Stimulated activated naive CD8-positive, alpha-beta T cell treated with anti-CD3 and anti-CD28 coated beads, Interleukin-15, amount 100 ng/mL, for 72 hours (primary cell): ENCODE data around the gene PARP16.

Experiments used
- ATAC-seq: fragments of 150-1000 bp; cut with Tn5 transposase; 2 replicates; pipeline ENCODE4 v1.10.0; 2021; ENCODE audit warnings: mild to moderate bottlenecking, moderate library complexity
- DNase-seq, 2 donors: peaks; one replicate each; pipeline ENCODE4 v3.0.0; 2021 to 2022
- H3K27ac Mint-ChIP-seq, 2 donors: one replicate each; pipeline ENCODE4 v1.8.0; 2022; ENCODE audit warnings: mild to moderate bottlenecking in 2 of 2, mixed read lengths in 2 of 2, moderate library complexity in 2 of 2
- H3K27me3 Mint-ChIP-seq: one replicate; pipeline ENCODE4 v1.8.0; 2022; ENCODE audit warnings: mixed read lengths
- H3K4me1 Mint-ChIP-seq: one replicate; pipeline ENCODE4 v1.8.0; 2022; ENCODE audit warnings: mild to moderate bottlenecking, mixed read lengths
- H3K4me3 Mint-ChIP-seq, 2 donors: one replicate each; pipeline ENCODE4 v1.8.0; 2022; ENCODE audit warnings: mild to moderate bottlenecking in 2 of 2, mixed read lengths in 2 of 2, moderate library complexity in 1 of 2
- H3K9me3 Mint-ChIP-seq, 2 donors: one replicate each; pipeline ENCODE4 v1.8.0; 2022; ENCODE audit warnings: mixed read lengths in 2 of 2

The PARP16 gene

GRCh38 chr15:65286704-65287519 lies at the start of gene PARP16:
Gene PARP16 (minus strand): TSS chr15:65286883. CDS start chr15:65286426, 457 bp downstream.
- H3K9me3 Mint-ChIP-seq, result no peaks in the 10 kb centered on the region
- DNase-seq (peak; percentile 92 to 93), ATAC-seq (peak; percentile 97)
- peak within 1 kb of the TSS; percentile 88 to 91 for H3K4me3 Mint-ChIP-seq
- peak within 1 kb of the TSS; percentile 94 to 96 for H3K27ac Mint-ChIP-seq
- no peaks in the 10 kb centered on the region for H3K27me3 Mint-ChIP-seq
- H3K4me1 Mint-ChIP-seq, result peaks cover 45% of the 10 kb centered on the region

- Mint-ChIP-seq H3K4me1 (peaks cover 8% of the 10 kb centered on the region), H3K27ac (no peak overlapping the region), H3K4me3 (no peak overlapping the region), H3K27me3 (peaks cover 12% of the 10 kb centered on the region), H3K9me3 (no peaks in the 10 kb centered on the region)
- no peak for ATAC-seq
- DNase-seq, result no peak
Measured at GRCh38 chr15:65335278-65336055, 48.8 kb upstream of the PARP16 start.

- Mint-ChIP-seq H3K27ac (no peak overlapping the region), H3K27me3 (peaks cover 4% of the 10 kb centered on the region), H3K9me3 (no peaks in the 10 kb centered on the region), H3K4me3 (no peak overlapping the region), H3K4me1 (peaks cover 3% of the 10 kb centered on the region)
- DNase-seq (no peak), ATAC-seq (no peak)
Measured at GRCh38 chr15:65334586-65335231, 48.0 kb upstream of the PARP16 start.

GRCh38 chr15:65333856-65334255 lies 47.2 kb upstream of the PARP16 start:
- Mint-ChIP-seq H3K27ac (no peak overlapping the region), H3K4me3 (no peak overlapping the region), H3K9me3 (no peaks in the 10 kb centered on the region), H3K4me1 (no peaks in the 10 kb centered on the region), H3K27me3 (no peaks in the 10 kb centered on the region)
- ATAC-seq (no peak), DNase-seq (no peak)

GRCh38 chr15:65333148-65333820 lies 46.6 kb upstream of the PARP16 start:
- Mint-ChIP-seq H3K4me3 (no peak overlapping the region), H3K9me3 (no peaks in the 10 kb centered on the region), H3K27ac (no peak overlapping the region), H3K27me3 (no peaks in the 10 kb centered on the region), H3K4me1 (no peaks in the 10 kb centered on the region)
- DNase-seq (no peak), ATAC-seq (peak; percentile 44)

DNA sequence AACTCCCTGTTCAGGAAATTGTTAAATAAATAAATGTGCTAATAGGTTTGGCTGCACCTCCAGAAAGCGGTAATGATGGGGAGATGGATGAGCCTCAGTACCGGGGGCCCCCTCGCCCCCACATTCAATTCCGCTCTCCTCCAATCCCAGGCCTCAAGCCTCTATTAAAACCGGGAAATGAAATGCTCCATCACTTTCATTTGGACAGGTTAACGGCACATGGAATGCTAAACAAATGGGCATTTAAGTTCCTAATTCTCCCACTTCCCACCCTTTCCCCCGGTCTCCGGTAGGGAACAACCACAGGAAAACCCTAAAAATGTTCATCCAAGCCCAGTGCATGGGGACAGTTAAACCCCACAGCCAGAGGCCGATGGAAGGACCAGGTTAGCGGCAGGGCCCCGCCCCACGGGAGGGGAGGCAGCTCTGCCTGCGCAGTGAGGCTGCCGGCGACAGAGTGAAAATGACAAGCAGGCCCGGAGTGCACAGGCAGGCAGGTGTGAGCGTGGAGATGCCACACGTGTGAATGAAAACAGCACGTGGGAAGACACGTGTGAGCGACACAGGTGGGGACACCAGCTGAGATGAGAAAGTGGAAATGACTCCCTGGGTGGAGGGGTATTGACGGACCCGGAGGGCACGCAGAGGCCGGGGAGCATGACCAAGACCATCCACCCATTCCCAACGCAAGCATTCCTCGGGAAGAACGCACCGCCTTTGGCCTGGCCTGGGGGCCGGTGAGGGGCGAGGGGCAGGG lies 45.9 kb upstream of the PARP16 start:
- ATAC-seq, result no peak
- H3K27me3 Mint-ChIP-seq, result peaks cover 5% of the 10 kb centered on the region
- no peaks in the 10 kb centered on the region for H3K9me3 Mint-ChIP-seq
- H3K4me3 Mint-ChIP-seq, result no peak overlapping the region
- DNase-seq, result no peak
- no peaks in the 10 kb centered on the region for H3K4me1 Mint-ChIP-seq
- H3K27ac Mint-ChIP-seq, result no peak overlapping the region

DNA sequence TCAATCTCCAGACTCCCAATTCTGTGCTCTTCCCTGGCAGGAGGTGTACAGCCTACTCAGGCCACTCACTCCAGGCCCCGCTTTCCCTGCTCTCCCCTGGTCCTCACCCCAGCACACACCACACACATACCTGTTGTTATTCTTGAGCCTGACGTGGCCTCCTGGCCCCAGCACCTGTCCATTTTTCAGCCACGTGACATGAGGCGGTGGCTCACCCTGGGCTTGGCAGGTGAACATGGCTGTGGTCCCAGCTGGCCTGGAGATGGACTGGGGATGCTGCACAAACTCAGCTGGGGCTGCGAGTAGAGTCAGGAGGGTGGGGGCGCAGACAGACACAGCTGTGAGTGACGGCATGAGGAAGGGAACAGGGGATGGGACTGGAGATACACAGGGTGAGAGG lies 45.1 kb upstream of the PARP16 start:
- DNase-seq (no peak), ATAC-seq (no peak)
- Mint-ChIP-seq H3K27ac (no peak overlapping the region), H3K4me3 (no peak overlapping the region), H3K9me3 (no peaks in the 10 kb centered on the region), H3K27me3 (peaks cover 8% of the 10 kb centered on the region), H3K4me1 (no peaks in the 10 kb centered on the region)

DNA sequence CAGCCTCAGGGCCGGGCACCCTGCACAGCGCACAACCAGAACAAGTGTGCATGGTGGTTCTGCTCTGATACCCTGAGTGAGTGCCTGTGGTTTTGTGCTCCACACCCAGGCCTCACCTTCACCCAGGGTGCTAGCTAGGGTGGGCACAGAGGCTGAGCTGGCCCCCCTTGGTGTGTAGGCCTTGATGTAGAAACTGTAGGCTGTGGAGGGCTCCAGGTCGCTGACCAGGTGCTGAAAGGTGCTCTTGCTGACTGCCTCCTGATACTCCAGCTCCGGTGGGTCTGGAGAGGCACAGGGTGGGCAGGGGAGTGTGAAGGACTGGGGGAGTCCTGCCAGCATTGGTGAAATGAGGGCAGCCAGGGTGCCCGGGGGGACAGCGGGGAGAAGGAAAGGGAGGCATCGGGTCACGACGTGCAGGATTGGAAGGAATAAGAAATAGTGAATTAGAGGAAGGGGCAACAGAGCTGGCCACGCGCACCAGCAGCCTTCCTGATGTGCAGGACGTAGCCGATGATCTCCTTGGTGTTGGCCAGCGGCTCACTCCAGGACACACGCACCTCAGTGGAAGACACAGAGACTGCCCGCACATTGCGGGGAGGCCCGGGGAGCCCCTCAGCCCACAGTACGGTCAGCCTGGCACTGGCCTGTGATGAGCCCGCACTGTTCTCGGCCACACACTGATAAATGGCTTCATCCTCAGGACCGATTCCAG lies 44.4 kb upstream of the PARP16 start:
- no peaks in the 10 kb centered on the region for H3K9me3 Mint-ChIP-seq
- no peak for ATAC-seq
- no peak for DNase-seq
- peaks cover 13% of the 10 kb centered on the region for H3K27me3 Mint-ChIP-seq
- no peak overlapping the region for H3K4me3 Mint-ChIP-seq
- no peaks in the 10 kb centered on the region for H3K4me1 Mint-ChIP-seq
- no peak overlapping the region for H3K27ac Mint-ChIP-seq

GRCh38 chr15:65329984-65330735 lies 43.5 kb upstream of the PARP16 start:
- no peaks in the 10 kb centered on the region for H3K4me1 Mint-ChIP-seq
- peaks cover 22% of the 10 kb centered on the region for H3K27me3 Mint-ChIP-seq
- no peak overlapping the region for H3K4me3 Mint-ChIP-seq
- DNase-seq (no peak), ATAC-seq (no peak)
- no peaks in the 10 kb centered on the region for H3K9me3 Mint-ChIP-seq
- H3K27ac Mint-ChIP-seq, result no peak overlapping the region

- Mint-ChIP-seq H3K9me3 (no peaks in the 10 kb centered on the region), H3K27ac (no peak overlapping the region), H3K4me3 (no peak overlapping the region), H3K27me3 (peaks cover 24% of the 10 kb centered on the region), H3K4me1 (no peaks in the 10 kb centered on the region)
- no peak for DNase-seq
- ATAC-seq, result no peak
Measured at GRCh38 chr15:65329288-65329983, 42.8 kb upstream of the PARP16 start.

DNA sequence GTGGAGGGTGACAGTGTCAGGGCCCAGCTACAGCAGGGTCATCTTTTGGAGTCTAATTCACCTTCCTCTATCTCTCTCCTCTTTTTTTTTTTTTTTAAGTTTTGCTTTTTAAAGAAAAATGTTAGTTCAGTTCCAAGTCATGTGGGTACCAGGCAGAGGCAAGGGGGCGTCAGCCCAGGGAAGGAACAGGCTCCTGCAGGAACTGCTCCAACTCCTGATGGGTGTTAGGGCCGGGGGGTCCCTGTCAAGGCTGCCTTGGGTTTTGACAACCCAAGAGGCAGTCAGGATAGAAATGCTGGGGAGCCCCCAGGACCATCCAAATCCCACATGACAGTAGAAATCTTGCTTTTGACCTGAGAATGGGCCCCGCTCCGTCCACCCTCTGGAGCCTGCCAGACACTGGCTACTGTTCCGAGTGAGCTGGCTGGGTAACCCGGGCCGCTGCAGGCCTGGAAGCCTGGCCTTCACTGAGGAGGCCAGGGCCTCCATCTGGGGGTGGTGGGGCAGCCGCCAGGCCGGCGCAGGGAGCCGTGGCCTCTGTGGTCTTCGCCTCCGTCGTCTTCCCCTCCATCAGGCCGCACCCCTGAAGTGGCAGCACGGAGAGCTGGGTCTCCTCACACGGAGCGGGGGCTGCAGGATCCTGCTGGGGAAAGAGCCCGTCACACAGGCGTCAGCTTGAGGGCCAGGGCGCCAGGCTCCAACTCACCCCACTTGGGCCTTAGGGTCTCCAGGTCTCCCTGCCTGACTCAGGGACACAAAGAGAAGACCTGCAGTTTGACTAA lies 42.0 kb upstream of the PARP16 start:
- no peak overlapping the region for H3K27ac Mint-ChIP-seq
- DNase-seq, result no peak
- H3K27me3 Mint-ChIP-seq, result peaks cover 24% of the 10 kb centered on the region
- H3K4me3 Mint-ChIP-seq, result no peak overlapping the region
- peak; percentile 18 for ATAC-seq
- H3K4me1 Mint-ChIP-seq, result no peaks in the 10 kb centered on the region
- no peaks in the 10 kb centered on the region for H3K9me3 Mint-ChIP-seq

GRCh38 chr15:65327651-65328393 lies 41.1 kb upstream of the PARP16 start:
- Mint-ChIP-seq H3K27ac (peak overlapping the region in 1 of 2 donors; percentile 12), H3K4me1 (no peaks in the 10 kb centered on the region), H3K4me3 (no peak overlapping the region), H3K27me3 (peaks cover 27% of the 10 kb centered on the region), H3K9me3 (no peaks in the 10 kb centered on the region)
- no peak for ATAC-seq
- DNase-seq, result no peak
